IPS-15b (cell line): ENCODE measurements around the gene SLC10A7.

Experiments
- H3K27me3 ChIP-seq: one replicate; pipeline ENCODE4 v1.6.1; 2013; ENCODE audit warnings: low read length; ENCODE audit not compliant: control insufficient read depth, insufficient read depth
- H3K36me3 ChIP-seq: one replicate; pipeline ENCODE4 v1.6.1; 2013; ENCODE audit warnings: low read length; ENCODE audit not compliant: control insufficient read depth, insufficient read depth
- H3K4me1 ChIP-seq: one replicate; pipeline ENCODE4 v1.6.1; 2013; ENCODE audit warnings: mild to moderate bottlenecking, low read length; ENCODE audit not compliant: control insufficient read depth, insufficient read depth
- H3K4me3 ChIP-seq: one replicate; pipeline ENCODE4 v1.5.1; 2013; ENCODE audit warnings: low read depth, low read length
- H3K9ac ChIP-seq: one replicate; pipeline ENCODE4 v1.6.1; 2013; ENCODE audit warnings: low read depth, mild to moderate bottlenecking, low read length
- H3K9me3 ChIP-seq: one replicate; pipeline ENCODE4 v1.6.1; 2013; ENCODE audit warnings: mild to moderate bottlenecking, low read length; ENCODE audit not compliant: control insufficient read depth, insufficient read depth

The SLC10A7 gene

GRCh38 chr4:146514651-146515357, 6.9 kb downstream of the SLC10A7 start:
- Histone ChIP-seq H3K4me3 (no peak overlapping the region), H3K4me1 (no peaks in the 10 kb centered on the region), H3K36me3 (no peaks in the 10 kb centered on the region), H3K9ac (no peak overlapping the region), H3K27me3 (peaks cover 6% of the 10 kb centered on the region), H3K9me3 (no peaks in the 10 kb centered on the region)

GRCh38 chr4:146513548-146513947, 8.2 kb downstream of the SLC10A7 start:
- Histone ChIP-seq H3K4me1 (no peaks in the 10 kb centered on the region), H3K36me3 (no peaks in the 10 kb centered on the region), H3K9ac (no peak overlapping the region), H3K4me3 (no peak overlapping the region), H3K9me3 (no peaks in the 10 kb centered on the region), H3K27me3 (no peaks in the 10 kb centered on the region)

- no peak overlapping the region for H3K9ac ChIP-seq
- H3K4me1 ChIP-seq = no peaks in the 10 kb centered on the region
- H3K27me3 ChIP-seq = no peaks in the 10 kb centered on the region
- H3K9me3 ChIP-seq = no peaks in the 10 kb centered on the region
- H3K36me3 ChIP-seq = no peaks in the 10 kb centered on the region
- H3K4me3 ChIP-seq = no peak overlapping the region
These were observed 10.4 kb downstream of the SLC10A7 start for GRCh38 chr4:146511381-146511780.

GRCh38 chr4:146510942-146511341, 10.8 kb downstream of the SLC10A7 start:
- H3K9me3 ChIP-seq = no peaks in the 10 kb centered on the region
- H3K27me3 ChIP-seq = no peaks in the 10 kb centered on the region
- no peaks in the 10 kb centered on the region for H3K4me1 ChIP-seq
- no peak overlapping the region for H3K9ac ChIP-seq
- H3K36me3 ChIP-seq = no peaks in the 10 kb centered on the region
- no peak overlapping the region for H3K4me3 ChIP-seq

GRCh38 chr4:146508229-146508939, 13.4 kb downstream of the SLC10A7 start:
- Histone ChIP-seq H3K27me3 (no peaks in the 10 kb centered on the region), H3K4me3 (no peak overlapping the region), H3K9me3 (no peaks in the 10 kb centered on the region), H3K4me1 (no peaks in the 10 kb centered on the region), H3K9ac (no peak overlapping the region), H3K36me3 (no peaks in the 10 kb centered on the region)

GRCh38 chr4:146507632-146508031, 14.1 kb downstream of the SLC10A7 start:
- Histone ChIP-seq H3K36me3 (no peaks in the 10 kb centered on the region), H3K9me3 (no peaks in the 10 kb centered on the region), H3K4me3 (no peak overlapping the region), H3K27me3 (no peaks in the 10 kb centered on the region), H3K9ac (no peak overlapping the region), H3K4me1 (no peaks in the 10 kb centered on the region)

GRCh38 chr4:146506272-146506671, 15.5 kb downstream of the SLC10A7 start:
- H3K4me1 ChIP-seq = no peaks in the 10 kb centered on the region
- H3K36me3 ChIP-seq = no peaks in the 10 kb centered on the region
- H3K4me3 ChIP-seq = no peak overlapping the region
- no peaks in the 10 kb centered on the region for H3K27me3 ChIP-seq
- H3K9me3 ChIP-seq = no peaks in the 10 kb centered on the region
- H3K9ac ChIP-seq = no peak overlapping the region

GRCh38 chr4:146500216-146500615, 21.5 kb downstream of the SLC10A7 start:
- H3K9ac ChIP-seq = no peak overlapping the region
- H3K27me3 ChIP-seq = no peaks in the 10 kb centered on the region
- H3K9me3 ChIP-seq = no peaks in the 10 kb centered on the region
- H3K36me3 ChIP-seq = no peaks in the 10 kb centered on the region
- H3K4me3 ChIP-seq = no peak overlapping the region
- no peaks in the 10 kb centered on the region for H3K4me1 ChIP-seq

- H3K9me3 ChIP-seq = no peaks in the 10 kb centered on the region
These were observed 23.4 kb downstream of the SLC10A7 start for GRCh38 chr4:146498291-146498690.

GRCh38 chr4:146495269-146495668, 26.5 kb downstream of the SLC10A7 start:
- Histone ChIP-seq H3K4me1 (no peaks in the 10 kb centered on the region), H3K36me3 (no peaks in the 10 kb centered on the region), H3K4me3 (no peak overlapping the region), H3K9ac (no peak overlapping the region), H3K9me3 (no peaks in the 10 kb centered on the region), H3K27me3 (no peaks in the 10 kb centered on the region)

More at GRCh38 chr4:146498291-146498690, 23.4 kb downstream of the SLC10A7 start:
- Histone ChIP-seq H3K4me1 (no peaks in the 10 kb centered on the region), H3K27me3 (no peaks in the 10 kb centered on the region), H3K9ac (no peak overlapping the region), H3K4me3 (no peak overlapping the region), H3K36me3 (no peaks in the 10 kb centered on the region)

- Histone ChIP-seq H3K27me3 (no peaks in the 10 kb centered on the region), H3K4me3 (no peak overlapping the region)
These were observed 27.6 kb downstream of the SLC10A7 start for GRCh38 chr4:146494143-146494542.

GRCh38 chr4:146490106-146490505, 31.6 kb downstream of the SLC10A7 start:
- Histone ChIP-seq H3K9me3 (no peaks in the 10 kb centered on the region), H3K36me3 (no peaks in the 10 kb centered on the region), H3K4me3 (no peak overlapping the region), H3K4me1 (no peaks in the 10 kb centered on the region), H3K27me3 (no peaks in the 10 kb centered on the region), H3K9ac (no peak overlapping the region)

More at GRCh38 chr4:146494143-146494542, 27.6 kb downstream of the SLC10A7 start:
- H3K4me1 ChIP-seq = no peaks in the 10 kb centered on the region
- H3K9me3 ChIP-seq = no peaks in the 10 kb centered on the region
- H3K9ac ChIP-seq = no peak overlapping the region
- H3K36me3 ChIP-seq = no peaks in the 10 kb centered on the region
